ENCODE results near the gene PCDHGA11. TPM values are rescaled to one million over a fixed set of nuclear protein-coding genes. Genes with fewer than 3 reads are reported as not detected.

The PCDHGA11 gene
- total and polyA plus RNA-seq, 2 donors from 2014 or later: 0.37 to 3.6 TPM

- H3K27me3 ChIP-seq (ENCODE audit: control insufficient read depth, insufficient read depth, low read length): no peaks in the 10 kb centered on the region
- H3K36me3 ChIP-seq (ENCODE audit: control insufficient read depth in 2 of 3, insufficient read depth in 3 of 3, low read length in 3 of 3): no peaks in the 10 kb centered on the region
- H3K27ac ChIP-seq (ENCODE audit: low read depth in 2 of 2, low read length in 2 of 2): no peak overlapping the region
- no peak for FAIRE-seq
- no peak for TF ChIP-seq CTCF (IDR thresholded peaks at IDR 0.05; ENCODE audit: borderline replicate concordance, extremely low read depth, insufficient read depth)
- H3K9ac ChIP-seq (ENCODE audit: low read length in 3 of 3): no peak overlapping the region
- no peak overlapping the region for H3K4me3 ChIP-seq (ENCODE audit: low read length in 3 of 3)
- intact Hi-C loops (cut with DNase I): no loop called here
- no peak for DNase-seq
- H3K4me1 ChIP-seq (ENCODE audit: control insufficient read depth in 2 of 3, insufficient read depth in 2 of 3, low read depth in 1 of 3, low read length in 3 of 3): no peaks in the 10 kb centered on the region
- peaks cover 2 to 48% (median 16%) of the 10 kb centered on the region in 3 donors for H3K9me3 ChIP-seq (ENCODE audit: control insufficient read depth in 2 of 3, insufficient read depth in 1 of 3, low read length in 3 of 3)
Observed at GRCh38 chr5:141434006-141434405, 13.2 kb downstream of the PCDHGA11 start.

- Histone ChIP-seq H3K9ac (ENCODE audit: low read length in 3 of 3) (no peak overlapping the region), H3K4me1 (ENCODE audit: control insufficient read depth in 2 of 3, insufficient read depth in 2 of 3, low read depth in 1 of 3, low read length in 3 of 3) (no peaks in the 10 kb centered on the region), H3K27ac (ENCODE audit: low read depth in 2 of 2, low read length in 2 of 2) (no peak overlapping the region), H3K36me3 (ENCODE audit: control insufficient read depth in 2 of 3, insufficient read depth in 3 of 3, low read length in 3 of 3) (no peaks in the 10 kb centered on the region), H3K27me3 (ENCODE audit: control insufficient read depth, insufficient read depth, low read length) (no peaks in the 10 kb centered on the region), H3K9me3 (ENCODE audit: control insufficient read depth in 2 of 3, insufficient read depth in 1 of 3, low read length in 3 of 3) (peaks cover 3 to 45% (median 10%) of the 10 kb centered on the region in 3 donors), H3K4me3 (ENCODE audit: low read length in 3 of 3) (no peak overlapping the region)
- intact Hi-C loops (cut with DNase I): no loop called here
- FAIRE-seq: no peak
- DNase-seq: no peak
- no peak for TF ChIP-seq CTCF (IDR thresholded peaks at IDR 0.05; ENCODE audit: borderline replicate concordance, extremely low read depth, insufficient read depth)
Observed at GRCh38 chr5:141437221-141437620, 16.4 kb downstream of the PCDHGA11 start.

GRCh38 chr5:141439411-141440141, 18.7 kb downstream of the PCDHGA11 start:
- Histone ChIP-seq H3K4me3 (ENCODE audit: low read length in 3 of 3) (no peak overlapping the region), H3K9ac (ENCODE audit: low read length in 3 of 3) (no peak overlapping the region), H3K36me3 (ENCODE audit: control insufficient read depth in 2 of 3, insufficient read depth in 3 of 3, low read length in 3 of 3) (no peaks in the 10 kb centered on the region), H3K27ac (ENCODE audit: low read depth in 2 of 2, low read length in 2 of 2) (no peak overlapping the region), H3K4me1 (ENCODE audit: control insufficient read depth in 2 of 3, insufficient read depth in 2 of 3, low read depth in 1 of 3, low read length in 3 of 3) (no peaks in the 10 kb centered on the region), H3K9me3 (ENCODE audit: control insufficient read depth in 2 of 3, insufficient read depth in 1 of 3, low read length in 3 of 3) (peaks cover 3 to 31% (median 11%) of the 10 kb centered on the region in 3 donors), H3K27me3 (ENCODE audit: control insufficient read depth, insufficient read depth, low read length) (no peaks in the 10 kb centered on the region)
- no peak for TF ChIP-seq CTCF (IDR thresholded peaks at IDR 0.05; ENCODE audit: borderline replicate concordance, extremely low read depth, insufficient read depth)
- intact Hi-C loops (cut with DNase I): no loop called here
- no peak for FAIRE-seq
- DNase-seq: no peak

All from kidney (tissue), 14 donors.